ENCODE data around the gene GBX1. TPM values are rescaled to one million over a fixed set of nuclear protein-coding genes. Genes with fewer than 3 reads are reported as not detected.

Gene GBX1
- total RNA-seq, 4 donors from 2014 or later = not detected

DNA sequence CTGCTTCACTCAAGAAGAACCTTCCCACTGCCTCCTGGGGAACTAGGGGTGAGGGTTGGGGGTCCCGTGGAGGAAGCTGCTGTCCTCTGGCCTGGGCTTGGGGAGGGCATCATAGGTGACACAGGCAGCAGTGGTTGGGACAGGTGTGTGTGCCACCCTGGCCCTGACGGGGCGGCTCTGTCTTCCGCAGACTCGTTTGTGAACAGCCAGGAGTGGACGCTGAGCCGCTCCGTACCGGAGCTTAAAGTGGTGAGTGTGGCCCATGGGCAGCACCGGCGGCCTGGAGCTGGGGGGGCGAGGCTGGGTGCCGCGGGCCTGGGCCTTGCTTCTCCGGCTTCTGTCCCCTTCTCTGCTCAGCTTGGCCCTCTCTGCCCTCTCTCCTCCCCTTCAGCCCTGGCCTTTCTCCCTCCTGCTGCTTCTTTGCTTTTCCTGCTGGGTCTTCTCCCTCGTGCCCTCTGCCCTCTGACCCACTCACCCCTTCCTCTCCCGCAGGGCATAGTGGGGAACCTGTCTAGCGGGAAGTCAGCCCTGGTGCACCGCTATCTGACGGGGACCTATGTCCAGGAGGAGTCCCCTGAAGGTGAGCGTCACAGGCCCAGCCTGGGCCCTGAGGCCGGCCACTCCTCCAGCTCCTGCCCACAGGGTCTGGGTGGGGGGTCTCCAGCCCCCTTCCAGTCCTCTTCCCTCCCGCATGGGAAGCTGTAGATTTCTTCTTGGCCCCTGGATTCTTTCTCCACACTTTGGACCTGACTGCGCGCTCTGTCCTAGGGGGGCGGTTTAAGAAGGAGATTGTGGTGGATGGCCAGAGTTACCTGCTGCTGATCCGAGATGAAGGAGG is 50.7 kb downstream of the GBX1 start:
- H3K36me3 ChIP-seq = peaks cover 38% of the 10 kb centered on the region in 2 donors
- intact Hi-C loops (cut with DNase I) = no loop called here
- H3K4me1 ChIP-seq = peaks cover 15 to 17% of the 10 kb centered on the region in 2 donors
- no peaks in the 10 kb centered on the region for H3K9me3 ChIP-seq
- 88 to 94% methylated on average over 22 to 25 of the region's 27 CpGs for WGBS, 2 donors
- no peak for TF ChIP-seq POLR2A (IDR thresholded peaks at IDR 0.05)
- TF ChIP-seq CTCF (IDR thresholded peaks at IDR 0.05) = no peak
- H3K4me3 ChIP-seq (replicated peaks in 1 of 3) = no peak overlapping the region
- peak; percentile 21 to 23 for DNase-seq
- H3K27me3 ChIP-seq = no peaks in the 10 kb centered on the region
- H3K27ac ChIP-seq = peak overlapping the region; percentile 60 to 75 (median 66)

DNA sequence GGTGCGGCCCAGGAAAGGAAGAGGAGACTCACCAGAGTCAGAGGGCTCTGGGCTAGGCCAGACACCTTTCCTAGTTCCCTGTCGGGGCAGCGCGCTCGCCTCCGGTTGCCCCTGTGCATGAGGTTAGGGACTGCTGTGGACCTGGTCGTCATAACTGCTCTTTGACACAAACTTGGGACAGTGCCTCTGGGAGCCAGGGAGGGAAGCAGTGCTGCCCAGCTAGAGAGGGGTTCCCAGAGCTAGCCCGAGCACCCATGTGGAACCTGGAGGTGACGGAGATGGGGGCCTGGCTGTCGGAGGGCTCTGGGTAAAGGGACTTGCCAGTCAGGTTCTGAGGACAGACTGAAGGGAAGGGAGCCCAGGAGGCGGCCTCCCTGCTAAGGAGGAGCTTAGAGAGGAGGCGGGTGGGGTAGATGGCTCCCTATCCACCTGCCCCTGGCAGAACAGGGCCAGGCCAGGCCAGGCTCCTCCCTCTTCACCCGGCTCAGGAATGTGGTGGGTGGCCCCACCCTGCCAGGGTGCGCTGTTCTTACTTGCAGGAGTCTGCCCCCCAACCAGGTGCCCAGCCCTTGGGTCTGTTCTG is 51.6 kb downstream of the GBX1 start:
- peaks cover 29 to 34% of the 10 kb centered on the region in 2 donors for H3K36me3 ChIP-seq
- intact Hi-C loops (cut with DNase I) = no loop called here
- DNase-seq = peak; percentile 94
- peak overlapping the region in 2 of 3 donors; percentile 18 to 31 for H3K4me3 ChIP-seq (replicated peaks in 1 of 3)
- H3K27me3 ChIP-seq = no peaks in the 10 kb centered on the region
- H3K4me1 ChIP-seq = peaks cover 15 to 21% of the 10 kb centered on the region in 2 donors
- peak overlapping the region; percentile 60 to 75 (median 66) for H3K27ac ChIP-seq
- TF ChIP-seq POLR2A (IDR thresholded peaks at IDR 0.05) (peak; percentile 40 to 90), CTCF (IDR thresholded peaks at IDR 0.05) (no peak)
- WGBS, 2 donors = 43 to 55% methylated on average over 13 of the region's 14 CpGs
- no peaks in the 10 kb centered on the region for H3K9me3 ChIP-seq

GRCh38 chr7:151115121-151115835 is 52.2 kb downstream of the GBX1 start:
- H3K4me3 ChIP-seq (replicated peaks in 1 of 3) = peak overlapping the region in 2 of 3 donors; percentile 18 to 31
- intact Hi-C loops (cut with DNase I) = no loop called here
- WGBS, 2 donors = 1% methylated on average over 37 of the region's 114 CpGs; no CpG with 5 or more reads in 1 of the 2 donors
- peak in 1 of 6 experiments; percentile 5 for TF ChIP-seq CTCF (IDR thresholded peaks at IDR 0.05)
- TF ChIP-seq POLR2A (IDR thresholded peaks at IDR 0.05) = no peak
- DNase-seq = peak; percentile 15 to 20
- H3K36me3 ChIP-seq = peaks cover 23 to 27% of the 10 kb centered on the region in 2 donors
- no peaks in the 10 kb centered on the region for H3K27me3 ChIP-seq
- H3K27ac ChIP-seq = peak overlapping the region in 1 of 3 donors; percentile 69
- H3K4me1 ChIP-seq = peaks cover 15 to 26% of the 10 kb centered on the region in 2 donors
- no peaks in the 10 kb centered on the region for H3K9me3 ChIP-seq

GRCh38 chr7:151114151-151115090 is 53.1 kb downstream of the GBX1 start:
- no peaks in the 10 kb centered on the region for H3K9me3 ChIP-seq
- no peaks in the 10 kb centered on the region for H3K27me3 ChIP-seq
- peak overlapping the region; percentile 10 to 54 (median 32) for H3K27ac ChIP-seq
- 2 to 19% methylated on average over 22 to 28 of the region's 101 CpGs for WGBS, 2 donors
- H3K4me1 ChIP-seq = peaks cover 15 to 26% of the 10 kb centered on the region in 2 donors
- H3K36me3 ChIP-seq = peaks cover 14 to 19% of the 10 kb centered on the region in 2 donors
- intact Hi-C loops (cut with DNase I) = loop anchor here (5.0 kb wide), 1 partner anchor 217 kb away; no protein-coding TSS in a partner anchor
- peak in 1 of 6 experiments; percentile 5 for TF ChIP-seq CTCF (IDR thresholded peaks at IDR 0.05)
- TF ChIP-seq POLR2A (IDR thresholded peaks at IDR 0.05) = peak in 1 of 2 donors; percentile 44
- peak overlapping the region in 1 of 3 donors; percentile 12 for H3K4me3 ChIP-seq (replicated peaks in 1 of 3)
- peak; percentile 66 to 76 for DNase-seq
